Stimulated activated memory B cell treated with anti-CD40 and anti-IgM and Interleukin-4, amounts not matched to agents 10 μg/mL and 1 μg/mL and 100 μg/mL, for 72 hours (primary cell): ENCODE data around the gene ZFP69B.
A peak's percentile ranks its signal among the peaks of the same experiment; 100 is the strongest.

ENCODE experiments used
- ATAC-seq: fragments of 150-1000 bp; cut with Tn5 transposase; 2 replicates; pipeline ENCODE4 v1.10.0; 2021
- H3K27ac Mint-ChIP-seq: one replicate; pipeline ENCODE4 v1.8.0; 2022; ENCODE audit warnings: mild to moderate bottlenecking, mixed read lengths
- H3K27me3 Mint-ChIP-seq: one replicate; pipeline ENCODE4 v1.8.0; 2022; ENCODE audit warnings: mixed read lengths
- H3K36me3 Mint-ChIP-seq: one replicate; pipeline ENCODE4 v1.8.0; 2022; ENCODE audit warnings: mixed read lengths
- H3K4me1 Mint-ChIP-seq: one replicate; pipeline ENCODE4 v1.8.0; 2022; ENCODE audit warnings: mixed read lengths
- H3K4me3 Mint-ChIP-seq: one replicate; pipeline ENCODE4 v1.8.0; 2022; ENCODE audit warnings: mild to moderate bottlenecking, moderate library complexity, mixed read lengths
- H3K9me3 Mint-ChIP-seq: one replicate; pipeline ENCODE4 v1.8.0; 2022; ENCODE audit warnings: mixed read lengths

Gene ZFP69B

GRCh38 chr1:40449684-40450494 lies at the start of gene ZFP69B:
Gene ZFP69B, plus strand, starts transcription at chr1:40450476. Its CDS starts 486 bp downstream, at chr1:40450962.
- Mint-ChIP-seq H3K9me3 (peaks cover 16% of the 10 kb centered on the region), H3K36me3 (peaks cover 46% of the 10 kb centered on the region), H3K4me1 (peaks cover 32% of the 10 kb centered on the region), H3K27ac (peak within 1 kb of the TSS; percentile 95), H3K27me3 (no peaks in the 10 kb centered on the region), H3K4me3 (peak within 1 kb of the TSS; percentile 87)
- peak; percentile 91 for ATAC-seq

- Mint-ChIP-seq H3K36me3 (peaks cover 16% of the 10 kb centered on the region), H3K27ac (peak overlapping the region; percentile 80), H3K9me3 (no peaks in the 10 kb centered on the region), H3K4me1 (peaks cover 79% of the 10 kb centered on the region), H3K27me3 (no peaks in the 10 kb centered on the region), H3K4me3 (peak overlapping the region; percentile 53)
- peak; percentile 69 for ATAC-seq
These were observed 48.6 kb upstream of the ZFP69B start for GRCh38 chr1:40401473-40402201.

GRCh38 chr1:40404670-40405462 lies 45.4 kb upstream of the ZFP69B start:
- Mint-ChIP-seq H3K9me3 (no peaks in the 10 kb centered on the region), H3K27me3 (no peaks in the 10 kb centered on the region), H3K4me1 (peaks cover 69% of the 10 kb centered on the region), H3K36me3 (peaks cover 29% of the 10 kb centered on the region), H3K27ac (peak overlapping the region; percentile 61), H3K4me3 (peak overlapping the region; percentile 64)
- no peak for ATAC-seq

- H3K4me1 Mint-ChIP-seq: peaks cover 59% of the 10 kb centered on the region
- no peaks in the 10 kb centered on the region for H3K9me3 Mint-ChIP-seq
- no peak overlapping the region for H3K4me3 Mint-ChIP-seq
- H3K27ac Mint-ChIP-seq: peak overlapping the region; percentile 37
- no peaks in the 10 kb centered on the region for H3K27me3 Mint-ChIP-seq
- no peak for ATAC-seq
- peaks cover 24% of the 10 kb centered on the region for H3K36me3 Mint-ChIP-seq
These were observed 44.5 kb upstream of the ZFP69B start for GRCh38 chr1:40405812-40406211.

GRCh38 chr1:40407453-40407852 lies 42.8 kb upstream of the ZFP69B start:
- Mint-ChIP-seq H3K27me3 (no peaks in the 10 kb centered on the region), H3K4me1 (peaks cover 43% of the 10 kb centered on the region), H3K27ac (no peak overlapping the region)

GRCh38 chr1:40409467-40409866 lies 40.8 kb upstream of the ZFP69B start:
- no peaks in the 10 kb centered on the region for H3K9me3 Mint-ChIP-seq
- no peaks in the 10 kb centered on the region for H3K27me3 Mint-ChIP-seq
- peaks cover 43% of the 10 kb centered on the region for H3K36me3 Mint-ChIP-seq
- H3K27ac Mint-ChIP-seq: no peak overlapping the region
- H3K4me3 Mint-ChIP-seq: no peak overlapping the region
- peaks cover 23% of the 10 kb centered on the region for H3K4me1 Mint-ChIP-seq
- ATAC-seq: no peak

More at GRCh38 chr1:40407453-40407852, 42.8 kb upstream of the ZFP69B start:
- no peak for ATAC-seq
- Mint-ChIP-seq H3K4me3 (no peak overlapping the region), H3K9me3 (no peaks in the 10 kb centered on the region), H3K36me3 (peaks cover 27% of the 10 kb centered on the region)

- Mint-ChIP-seq H3K27me3 (no peaks in the 10 kb centered on the region), H3K9me3 (no peaks in the 10 kb centered on the region), H3K36me3 (peaks cover 61% of the 10 kb centered on the region), H3K27ac (no peak overlapping the region), H3K4me3 (no peak overlapping the region), H3K4me1 (peaks cover 9% of the 10 kb centered on the region)
- no peak for ATAC-seq
These were observed 39.0 kb upstream of the ZFP69B start for GRCh38 chr1:40411294-40411693.

GRCh38 chr1:40411843-40412242 lies 38.4 kb upstream of the ZFP69B start:
- Mint-ChIP-seq H3K27me3 (no peaks in the 10 kb centered on the region), H3K27ac (no peak overlapping the region), H3K36me3 (peaks cover 67% of the 10 kb centered on the region), H3K9me3 (no peaks in the 10 kb centered on the region), H3K4me1 (peaks cover 6% of the 10 kb centered on the region), H3K4me3 (no peak overlapping the region)
- no peak for ATAC-seq

GRCh38 chr1:40413527-40414252 lies 36.6 kb upstream of the ZFP69B start:
- Mint-ChIP-seq H3K27ac (peak overlapping the region; percentile 19), H3K4me3 (no peak overlapping the region), H3K9me3 (no peaks in the 10 kb centered on the region), H3K36me3 (peaks cover 76% of the 10 kb centered on the region), H3K27me3 (no peaks in the 10 kb centered on the region), H3K4me1 (no peaks in the 10 kb centered on the region)
- ATAC-seq: no peak

- Mint-ChIP-seq H3K4me1 (no peaks in the 10 kb centered on the region), H3K4me3 (no peak overlapping the region)
- no peak for ATAC-seq
These were observed 35.9 kb upstream of the ZFP69B start for GRCh38 chr1:40414331-40414730.

GRCh38 chr1:40416709-40417108 lies 33.6 kb upstream of the ZFP69B start:
- no peaks in the 10 kb centered on the region for H3K9me3 Mint-ChIP-seq
- no peak overlapping the region for H3K4me3 Mint-ChIP-seq
- H3K27me3 Mint-ChIP-seq: no peaks in the 10 kb centered on the region
- peak overlapping the region; percentile 51 for H3K27ac Mint-ChIP-seq
- no peak for ATAC-seq
- peaks cover 14% of the 10 kb centered on the region for H3K4me1 Mint-ChIP-seq
- peaks cover 94% of the 10 kb centered on the region for H3K36me3 Mint-ChIP-seq

More at GRCh38 chr1:40414331-40414730, 35.9 kb upstream of the ZFP69B start:
- H3K27ac Mint-ChIP-seq: no peak overlapping the region
- H3K27me3 Mint-ChIP-seq: no peaks in the 10 kb centered on the region
- H3K9me3 Mint-ChIP-seq: no peaks in the 10 kb centered on the region
- H3K36me3 Mint-ChIP-seq: peaks cover 78% of the 10 kb centered on the region

GRCh38 chr1:40421431-40422384 lies 28.6 kb upstream of the ZFP69B start:
- H3K27ac Mint-ChIP-seq: peak overlapping the region; percentile 67
- H3K36me3 Mint-ChIP-seq: peaks cover 96% of the 10 kb centered on the region
- H3K27me3 Mint-ChIP-seq: no peaks in the 10 kb centered on the region
- peaks cover 39% of the 10 kb centered on the region for H3K4me1 Mint-ChIP-seq
- no peak for ATAC-seq
- H3K4me3 Mint-ChIP-seq: peak overlapping the region; percentile 9
- peaks cover 12% of the 10 kb centered on the region for H3K9me3 Mint-ChIP-seq

- H3K27ac Mint-ChIP-seq: peak overlapping the region; percentile 67
- H3K4me1 Mint-ChIP-seq: peaks cover 39% of the 10 kb centered on the region
- H3K36me3 Mint-ChIP-seq: peaks cover 89% of the 10 kb centered on the region
- peaks cover 13% of the 10 kb centered on the region for H3K9me3 Mint-ChIP-seq
- no peak overlapping the region for H3K4me3 Mint-ChIP-seq
- no peaks in the 10 kb centered on the region for H3K27me3 Mint-ChIP-seq
- no peak for ATAC-seq
These were observed 27.5 kb upstream of the ZFP69B start for GRCh38 chr1:40422630-40423263.
